HepG2 (cell line): ENCODE data around the gene CHST4. TPM values are rescaled to one million over a fixed set of nuclear protein-coding genes. Genes with fewer than 3 reads are reported as not detected.

ENCODE experiments used
- ARNT ChIP-seq: fragments of 450-650 bp; IDR thresholded peaks from 2 replicates; pipeline ENCODE4 v1.6.1; 2017
- ATAD3A ChIP-seq: sonication (generic); formaldehyde crosslinking; IDR thresholded peaks from 2 replicates; pipeline ENCODE4 v1.4.0; 2020; ENCODE audit warnings: missing genetic modification reagents
- HMGA1 ChIP-seq: sonication (generic); formaldehyde crosslinking; conservative IDR thresholded peaks from 2 replicates; pipeline ENCODE4 v1.4.0; 2020; ENCODE audit warnings: missing genetic modification reagents
- IRF9 ChIP-seq: sonication (generic); formaldehyde crosslinking; IDR thresholded peaks from 2 replicates; pipeline ENCODE4 v1.8.0; 2022; ENCODE audit warnings: missing genetic modification reagents, mild to moderate bottlenecking, borderline replicate concordance
- MEF2D ChIP-seq: sonication (generic); formaldehyde crosslinking; IDR thresholded peaks from 2 replicates; pipeline ENCODE4 v1.5.1; 2020; ENCODE audit warnings: mild to moderate bottlenecking, missing genetic modification reagents
- NFIC ChIP-seq: IDR thresholded peaks from 2 replicates; pipeline ENCODE4 v1.6.1; 2012; ENCODE audit warnings: mild to moderate bottlenecking, low read length, inconsistent platforms
- NFRKB ChIP-seq: fragments of 450-650 bp; IDR thresholded peaks from 2 replicates; pipeline ENCODE4 v1.6.1; 2017
- TAF1 ChIP-seq: sonication (generic); formaldehyde crosslinking; IDR thresholded peaks from 2 replicates; pipeline ENCODE4 v1.4.0; 2020; ENCODE audit warnings: missing genetic modification reagents
- TRIM24 ChIP-seq: sonication (generic); formaldehyde crosslinking; IDR thresholded peaks from 2 replicates; pipeline ENCODE4 v1.8.0; 2022; ENCODE audit warnings: mild to moderate bottlenecking, missing genetic modification reagents
- ZMYM4 ChIP-seq: sonication (generic); formaldehyde crosslinking; IDR thresholded peaks from 2 replicates; pipeline ENCODE4 v1.8.1; 2023; ENCODE audit warnings: mild to moderate bottlenecking, missing genetic modification reagents
- ZNF143 ChIP-seq: sonication (generic); formaldehyde crosslinking; IDR thresholded peaks from 2 replicates; pipeline ENCODE4 v1.4.0; 2020; ENCODE audit warnings: missing genetic modification reagents
- ZNF446 ChIP-seq: sonication (generic); formaldehyde crosslinking; IDR thresholded peaks from 2 replicates; pipeline ENCODE4 v1.5.0; 2020; ENCODE audit warnings: mild to moderate bottlenecking, missing genetic modification reagents
- ZNF460 ChIP-seq: sonication (generic); formaldehyde crosslinking; IDR thresholded peaks from 2 replicates; pipeline ENCODE4 v1.5.1; 2020; ENCODE audit warnings: missing genetic modification reagents, mild to moderate bottlenecking, borderline replicate concordance
- ZNF496 ChIP-seq: sonication (generic); formaldehyde crosslinking; IDR thresholded peaks from 2 replicates; pipeline ENCODE4 v1.8.1; 2023; ENCODE audit warnings: mild to moderate bottlenecking, moderate library complexity, missing genetic modification reagents; ENCODE audit not compliant: insufficient replicate concordance
- ZNF569 ChIP-seq: sonication (generic); formaldehyde crosslinking; IDR thresholded peaks from 2 replicates; pipeline ENCODE4 v1.5.0; 2020; ENCODE audit warnings: mild to moderate bottlenecking, missing genetic modification reagents, moderate library complexity, borderline replicate concordance
- ZNF704 ChIP-seq: sonication (generic); formaldehyde crosslinking; IDR thresholded peaks from 2 replicates; pipeline ENCODE4 v1.8.1; 2023; ENCODE audit warnings: mild to moderate bottlenecking, inconsistent platforms, moderate library complexity, missing genetic modification reagents, borderline replicate concordance
- ZNF850 ChIP-seq: sonication (generic); formaldehyde crosslinking; conservative IDR thresholded peaks from 2 replicates; pipeline ENCODE4 v1.9.0; 2021; ENCODE audit warnings: mild to moderate bottlenecking, missing genetic modification reagents
- polyA plus RNA-seq, 8 experiments: library from polyadenylated mRNA; depleted of rRNA in 3 of 8; stranded (reverse) in 7 of 8; unstranded in 1 of 8; fragments of >200 nt; fragmentation: Illumina TruSeq in 4 of 8; extraction: Trizol in 4 of 8; gene quantifications; 2 replicates each; pipeline versions ENCODE4 v1.2.1 to v1.2.3, GENCODE V29; 2011 to 2016; ENCODE audit warnings: low read depth in 4 of 8, missing spikeins in 1 of 8, mixed read lengths in 1 of 8; ENCODE audit not compliant: insufficient read depth in 1 of 8
- total RNA-seq, 5 experiments: library from RNA; depleted of rRNA; stranded (reverse); fragments of >200 nt; fragmentation: Illumina TruSeq; extraction: Trizol; gene quantifications; 2 replicates each; pipeline ENCODE4 v1.2.3, GENCODE V29; 2016; ENCODE audit warnings: low read depth in 1 of 5
- TF ChIP-seq, protein P1 (sequence below): sonication (generic); formaldehyde crosslinking; IDR thresholded peaks from 2 replicates; pipeline ENCODE4 v1.9.0; 2021; ENCODE audit warnings: missing genetic modification reagents, mild to moderate bottlenecking, borderline replicate concordance
- TF ChIP-seq, protein P2 (sequence below): sonication (generic); formaldehyde crosslinking; IDR thresholded peaks from 2 replicates; pipeline ENCODE4 v1.5.1; 2020; ENCODE audit warnings: mild to moderate bottlenecking, missing genetic modification reagents, borderline replicate concordance
- TF ChIP-seq, protein P3 (sequence below): sonication (generic); formaldehyde crosslinking; IDR thresholded peaks from 2 replicates; pipeline ENCODE4 v1.5.0; 2020; ENCODE audit warnings: mild to moderate bottlenecking, missing genetic modification reagents
- TF ChIP-seq, protein P4 (sequence below): sonication (generic); formaldehyde crosslinking; IDR thresholded peaks from 2 replicates; pipeline ENCODE4 v1.8.0; 2022; ENCODE audit warnings: mild to moderate bottlenecking, missing genetic modification reagents, borderline replicate concordance

The CHST4 gene
- total and polyA plus RNA-seq, 2 of the 13 experiments (the other 11 are each of a cell fraction or from before 2014, with no cell fraction given) = not detected

- TF ChIP-seq MEF2D (CRISPR knock-in tag) = no peak
- TF ChIP-seq, protein P1, sequence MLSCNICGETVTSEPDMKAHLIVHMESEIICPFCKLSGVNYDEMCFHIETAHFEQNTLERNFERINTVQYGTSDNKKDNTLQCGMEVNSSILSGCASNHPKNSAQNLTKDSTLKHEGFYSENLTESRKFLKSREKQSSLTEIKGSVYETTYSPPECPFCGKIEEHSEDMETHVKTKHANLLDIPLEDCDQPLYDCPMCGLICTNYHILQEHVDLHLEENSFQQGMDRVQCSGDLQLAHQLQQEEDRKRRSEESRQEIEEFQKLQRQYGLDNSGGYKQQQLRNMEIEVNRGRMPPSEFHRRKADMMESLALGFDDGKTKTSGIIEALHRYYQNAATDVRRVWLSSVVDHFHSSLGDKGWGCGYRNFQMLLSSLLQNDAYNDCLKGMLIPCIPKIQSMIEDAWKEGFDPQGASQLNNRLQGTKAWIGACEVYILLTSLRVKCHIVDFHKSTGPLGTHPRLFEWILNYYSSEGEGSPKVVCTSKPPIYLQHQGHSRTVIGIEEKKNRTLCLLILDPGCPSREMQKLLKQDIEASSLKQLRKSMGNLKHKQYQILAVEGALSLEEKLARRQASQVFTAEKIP (CRISPR knock-in tag) = no peak
- TF ChIP-seq TRIM24 (CRISPR knock-in tag) = no peak
- no peak for TF ChIP-seq ARNT
- TF ChIP-seq ZNF143 = no peak
- TF ChIP-seq IRF9 = no peak
- TF ChIP-seq ATAD3A = no peak
- no peak for TF ChIP-seq ZNF496
- no peak for TF ChIP-seq ZNF569 (CRISPR knock-in tag)
- TF ChIP-seq TAF1 (CRISPR knock-in tag) = no peak; the same call in 1 of the 2 replicates
- TF ChIP-seq ZNF446 = no peak
- TF ChIP-seq ZNF850 (CRISPR knock-in tag) = no peak
- TF ChIP-seq, protein P2, sequence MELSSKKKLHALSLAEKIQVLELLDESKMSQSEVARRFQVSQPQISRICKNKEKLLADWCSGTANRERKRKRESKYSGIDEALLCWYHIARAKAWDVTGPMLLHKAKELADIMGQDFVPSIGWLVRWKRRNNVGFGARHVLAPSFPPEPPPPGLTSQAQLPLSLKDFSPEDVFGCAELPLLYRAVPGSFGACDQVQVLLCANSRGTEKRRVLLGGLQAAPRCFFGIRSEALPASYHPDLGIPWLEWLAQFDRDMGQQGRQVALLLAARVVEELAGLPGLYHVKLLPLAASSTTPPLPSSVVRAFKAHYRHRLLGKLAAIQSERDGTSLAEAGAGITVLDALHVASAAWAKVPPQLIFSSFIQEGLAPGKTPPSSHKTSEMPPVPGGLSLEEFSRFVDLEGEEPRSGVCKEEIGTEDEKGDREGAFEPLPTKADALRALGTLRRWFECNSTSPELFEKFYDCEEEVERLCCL (CRISPR knock-in tag) = no peak
- TF ChIP-seq, protein P3, sequence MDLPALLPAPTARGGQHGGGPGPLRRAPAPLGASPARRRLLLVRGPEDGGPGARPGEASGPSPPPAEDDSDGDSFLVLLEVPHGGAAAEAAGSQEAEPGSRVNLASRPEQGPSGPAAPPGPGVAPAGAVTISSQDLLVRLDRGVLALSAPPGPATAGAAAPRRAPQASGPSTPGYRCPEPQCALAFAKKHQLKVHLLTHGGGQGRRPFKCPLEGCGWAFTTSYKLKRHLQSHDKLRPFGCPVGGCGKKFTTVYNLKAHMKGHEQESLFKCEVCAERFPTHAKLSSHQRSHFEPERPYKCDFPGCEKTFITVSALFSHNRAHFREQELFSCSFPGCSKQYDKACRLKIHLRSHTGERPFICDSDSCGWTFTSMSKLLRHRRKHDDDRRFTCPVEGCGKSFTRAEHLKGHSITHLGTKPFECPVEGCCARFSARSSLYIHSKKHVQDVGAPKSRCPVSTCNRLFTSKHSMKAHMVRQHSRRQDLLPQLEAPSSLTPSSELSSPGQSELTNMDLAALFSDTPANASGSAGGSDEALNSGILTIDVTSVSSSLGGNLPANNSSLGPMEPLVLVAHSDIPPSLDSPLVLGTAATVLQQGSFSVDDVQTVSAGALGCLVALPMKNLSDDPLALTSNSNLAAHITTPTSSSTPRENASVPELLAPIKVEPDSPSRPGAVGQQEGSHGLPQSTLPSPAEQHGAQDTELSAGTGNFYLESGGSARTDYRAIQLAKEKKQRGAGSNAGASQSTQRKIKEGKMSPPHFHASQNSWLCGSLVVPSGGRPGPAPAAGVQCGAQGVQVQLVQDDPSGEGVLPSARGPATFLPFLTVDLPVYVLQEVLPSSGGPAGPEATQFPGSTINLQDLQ (CRISPR knock-in tag) = no peak
- TF ChIP-seq HMGA1 (CRISPR knock-in tag) = no peak
- TF ChIP-seq, protein P4, sequence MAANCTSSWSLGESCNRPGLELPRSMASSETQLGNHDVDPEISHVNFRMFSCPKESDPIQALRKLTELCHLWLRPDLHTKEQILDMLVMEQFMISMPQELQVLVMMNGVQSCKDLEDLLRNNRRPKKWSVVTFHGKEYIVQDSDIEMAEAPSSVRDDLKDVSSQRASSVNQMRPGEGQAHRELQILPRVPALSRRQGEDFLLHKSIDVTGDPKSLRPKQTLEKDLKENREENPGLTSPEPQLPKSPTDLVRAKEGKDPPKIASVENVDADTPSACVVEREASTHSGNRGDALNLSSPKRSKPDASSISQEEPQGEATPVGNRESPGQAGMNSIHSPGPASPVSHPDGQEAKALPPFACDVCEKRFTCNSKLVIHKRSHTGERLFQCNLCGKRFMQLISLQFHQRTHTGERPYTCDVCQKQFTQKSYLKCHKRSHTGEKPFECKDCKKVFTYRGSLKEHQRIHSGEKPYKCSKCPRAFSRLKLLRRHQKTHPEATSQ (CRISPR knock-in tag) = no peak
- TF ChIP-seq ZMYM4 = peak; percentile 48; the same call in 1 of the 2 replicates
- no peak for TF ChIP-seq ZNF460 (CRISPR knock-in tag)
- TF ChIP-seq NFIC = peak; percentile 85
- TF ChIP-seq ZNF704 (CRISPR knock-in tag) = no peak; the same call in 1 of the 2 replicates
- TF ChIP-seq NFRKB = no peak
These were observed 46.4 kb downstream of the CHST4 start (continued) for GRCh38 chr16:71572497-71573116.
